ENCODE results near the gene RHBDD2.
"Not testable (repeated sequence)": the region's sequence is repeated elsewhere in the genome, so short reads cannot be mapped to it uniquely, and the experiment has no call there.

Gene RHBDD2

DNA sequence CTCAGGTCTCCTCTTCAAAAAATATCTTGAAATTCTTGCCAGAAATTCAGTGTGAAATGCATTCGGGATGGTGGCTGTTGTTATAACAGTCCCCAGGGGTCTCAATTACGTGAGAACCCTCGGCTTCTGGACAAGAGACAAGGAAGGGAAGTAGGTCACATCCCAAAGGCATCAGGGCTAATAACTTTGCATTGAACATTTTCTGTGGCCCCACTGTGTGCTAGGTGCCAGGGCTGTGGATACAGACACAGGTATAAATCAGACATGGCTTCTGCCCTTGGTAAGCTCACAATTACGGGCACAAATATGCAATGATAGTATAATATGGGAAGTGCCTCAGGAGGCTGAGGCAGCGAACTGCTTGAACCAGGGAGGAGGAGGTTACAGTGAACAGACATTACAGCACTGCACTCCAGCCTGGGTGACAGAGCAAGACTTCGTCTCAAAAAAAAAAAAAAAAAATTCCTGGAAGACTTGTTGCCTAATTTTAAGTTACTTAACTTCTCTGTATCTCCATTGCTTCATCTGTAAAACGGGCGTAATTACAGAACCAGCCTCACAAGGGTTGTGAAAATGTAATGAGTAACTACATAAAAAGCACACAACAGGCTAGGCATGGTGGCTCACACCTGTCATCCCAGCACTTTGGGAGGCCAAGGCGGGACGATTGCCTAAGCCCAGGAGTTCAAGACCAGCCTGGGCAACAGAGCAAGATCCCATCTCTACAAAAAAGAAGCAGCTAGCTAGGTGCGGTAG, 2.5 kb upstream of the RHBDD2 start:
- TF ChIP-seq, protein P1, sequence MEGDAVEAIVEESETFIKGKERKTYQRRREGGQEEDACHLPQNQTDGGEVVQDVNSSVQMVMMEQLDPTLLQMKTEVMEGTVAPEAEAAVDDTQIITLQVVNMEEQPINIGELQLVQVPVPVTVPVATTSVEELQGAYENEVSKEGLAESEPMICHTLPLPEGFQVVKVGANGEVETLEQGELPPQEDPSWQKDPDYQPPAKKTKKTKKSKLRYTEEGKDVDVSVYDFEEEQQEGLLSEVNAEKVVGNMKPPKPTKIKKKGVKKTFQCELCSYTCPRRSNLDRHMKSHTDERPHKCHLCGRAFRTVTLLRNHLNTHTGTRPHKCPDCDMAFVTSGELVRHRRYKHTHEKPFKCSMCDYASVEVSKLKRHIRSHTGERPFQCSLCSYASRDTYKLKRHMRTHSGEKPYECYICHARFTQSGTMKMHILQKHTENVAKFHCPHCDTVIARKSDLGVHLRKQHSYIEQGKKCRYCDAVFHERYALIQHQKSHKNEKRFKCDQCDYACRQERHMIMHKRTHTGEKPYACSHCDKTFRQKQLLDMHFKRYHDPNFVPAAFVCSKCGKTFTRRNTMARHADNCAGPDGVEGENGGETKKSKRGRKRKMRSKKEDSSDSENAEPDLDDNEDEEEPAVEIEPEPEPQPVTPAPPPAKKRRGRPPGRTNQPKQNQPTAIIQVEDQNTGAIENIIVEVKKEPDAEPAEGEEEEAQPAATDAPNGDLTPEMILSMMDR (conservative IDR thresholded peaks at IDR 0.05; ENCODE audit: low read depth, low read length): no peak
- DNase-seq (ENCODE audit: low read depth): no peak
- no peak overlapping the region for H3K4me3 ChIP-seq (ENCODE audit: low read depth, low read length)

DNA sequence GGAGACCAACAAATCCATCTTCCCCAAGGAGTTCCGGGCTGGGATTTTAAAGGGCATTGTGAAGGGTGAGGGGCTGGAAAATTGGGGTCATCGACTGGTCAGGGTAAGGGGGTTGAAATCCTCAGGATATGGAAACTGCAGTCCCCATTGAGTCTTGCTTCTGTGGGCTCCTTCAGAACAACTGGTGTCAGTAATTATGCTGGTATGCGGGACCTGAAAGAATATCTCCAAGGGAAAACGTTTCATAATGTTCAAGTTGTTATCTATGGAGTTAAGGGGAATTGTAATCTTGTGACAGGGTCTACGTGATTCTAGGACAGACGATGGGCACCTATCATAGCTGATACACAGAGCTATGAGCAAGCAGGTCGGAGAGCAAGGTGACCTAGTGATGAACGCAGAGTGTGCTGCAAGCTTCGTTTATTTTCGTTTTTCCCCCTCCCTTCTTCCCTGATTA, 494 bp upstream of the RHBDD2 start:
- DNase-seq (ENCODE audit: low read depth): no peak
- TF ChIP-seq, protein P1 (conservative IDR thresholded peaks at IDR 0.05; ENCODE audit: low read depth, low read length): no peak
- H3K4me3 ChIP-seq (ENCODE audit: low read depth, low read length): peak overlapping the region; percentile 48

DNA sequence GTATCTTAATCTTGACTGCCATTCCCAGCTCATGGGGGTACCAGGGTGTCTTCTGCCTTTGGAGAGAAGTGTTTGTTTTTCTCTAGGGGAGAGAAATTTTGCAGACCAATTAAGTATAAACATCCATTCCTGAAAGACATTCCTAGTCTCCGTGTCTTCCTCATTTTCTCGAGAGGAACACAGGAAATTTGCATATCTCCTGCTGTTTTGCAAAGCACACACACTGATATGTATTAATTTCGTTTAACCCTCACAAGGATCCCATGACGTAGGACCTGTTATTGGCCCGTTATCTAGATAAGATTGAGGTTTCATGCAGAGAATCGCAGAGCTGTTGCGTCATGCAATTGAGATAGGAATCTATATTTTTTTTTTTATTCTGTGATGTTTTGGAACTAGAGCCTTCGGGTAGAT, 944 bp downstream of the RHBDD2 start:
- peak overlapping the region; percentile 96 for H3K4me3 ChIP-seq (ENCODE audit: low read depth, low read length)
- TF ChIP-seq, protein P1 (conservative IDR thresholded peaks at IDR 0.05; ENCODE audit: low read depth, low read length): no peak
- peak; percentile 77 for DNase-seq (ENCODE audit: low read depth)

GRCh38 chr7:75880242-75880641, 1.4 kb downstream of the RHBDD2 start:
- TF ChIP-seq, protein P1 (conservative IDR thresholded peaks at IDR 0.05; ENCODE audit: low read depth, low read length): no peak
- H3K4me3 ChIP-seq (ENCODE audit: low read depth, low read length): peak overlapping the region; percentile 96
- DNase-seq (ENCODE audit: low read depth): no peak

GRCh38 chr7:75881436-75882095, 2.7 kb downstream of the RHBDD2 start:
- H3K4me3 ChIP-seq (ENCODE audit: low read depth, low read length): no peak overlapping the region
- peak; percentile 42 for DNase-seq (ENCODE audit: low read depth)
- TF ChIP-seq, protein P1 (conservative IDR thresholded peaks at IDR 0.05; ENCODE audit: low read depth, low read length): peak; percentile 35

- DNase-seq (ENCODE audit: low read depth); H3K4me3 ChIP-seq (ENCODE audit: low read depth, low read length): not testable (repeated sequence)
These were observed 4.5 kb downstream of the RHBDD2 start for GRCh38 chr7:75883265-75883824.

DNA sequence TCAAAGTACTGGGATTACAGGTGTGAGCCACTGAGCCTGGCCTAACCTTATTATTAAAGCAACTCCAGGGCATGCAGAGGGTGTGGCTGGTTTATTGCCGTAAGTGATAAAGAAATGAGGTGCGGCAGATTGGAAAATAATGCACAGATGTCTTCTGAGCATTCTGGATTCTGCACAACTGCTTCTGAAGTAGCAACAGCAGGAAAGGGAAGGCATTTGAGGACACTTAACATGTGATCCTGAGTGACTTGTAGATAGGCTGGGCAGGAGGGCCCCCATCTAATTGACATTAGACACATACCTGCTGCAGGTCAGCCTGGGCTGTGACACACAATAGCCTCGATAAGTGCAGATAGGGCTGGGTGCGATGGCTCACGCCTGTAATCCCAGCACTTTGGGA, 5.6 kb downstream of the RHBDD2 start:
- TF ChIP-seq, protein P1 (conservative IDR thresholded peaks at IDR 0.05; ENCODE audit: low read depth, low read length): no peak
- no peak overlapping the region for H3K4me3 ChIP-seq (ENCODE audit: low read depth, low read length)
- DNase-seq (ENCODE audit: low read depth): no peak
